GM10248 (cell line): ENCODE measurements around the gene CNOT8.
"Not testable (repeated sequence)": the region's sequence is repeated elsewhere in the genome, so short reads cannot be mapped to it uniquely, and the experiment has no call there.

ENCODE experiments used
- CTCF ChIA-PET: fragments of 300-600 bp; sonication (Branson Sonifier 250); formaldehyde crosslinking; extraction: SDS; loops from one replicate; lab custom pipeline; 2021; ENCODE audit warnings: antibody characterized with exemption; lab: Yijun Ruan, JAX
- POLR2A ChIA-PET: fragments of 350-650 bp; sonication (Branson Sonifier 250); formaldehyde crosslinking; extraction: SDS; loops from one replicate; lab custom pipeline; 2020; ENCODE audit warnings: antibody characterized with exemption; lab: Yijun Ruan, JAX
- DNase-seq: peaks from one replicate; pipeline ENCODE4 v3.0.0; 2012; ENCODE audit errors: extremely low spot score
- TF ChIP-seq, protein P1 (sequence below): IDR thresholded peaks from 2 replicates; pipeline ENCODE4 v1.5.1; 2012; ENCODE audit warnings: mild to moderate bottlenecking, low read depth; ENCODE audit errors: extremely low read depth, missing control alignments, control extremely low read depth

Gene CNOT8

DNA sequence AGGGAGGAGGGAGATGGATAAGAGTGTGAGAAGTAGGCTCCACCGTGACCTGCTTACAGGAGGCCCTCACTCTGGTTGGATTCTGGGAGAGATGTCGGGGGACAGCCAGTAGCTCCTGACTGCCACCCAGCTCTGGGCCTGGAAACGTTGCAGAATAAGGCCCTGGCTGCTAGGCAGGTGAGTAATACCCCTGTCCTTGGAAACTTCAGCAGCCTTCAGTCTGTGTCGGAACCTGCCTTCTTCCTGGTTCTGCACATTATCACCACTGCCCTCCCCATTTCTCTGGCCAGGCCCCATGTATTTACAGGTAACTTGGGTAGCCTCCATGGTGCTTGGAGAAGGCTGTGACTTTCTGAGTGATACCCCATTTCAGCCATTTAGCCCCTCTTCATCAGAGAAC, 34.8 kb upstream of the CNOT8 start:
- ChIA-PET POLR2A (no interaction called here), CTCF (interaction anchor here (1.0 to 2.1 kb wide), 2 partner anchors 18 to 173 kb away, joined by 3 to 5 read pairs; no protein-coding TSS in a partner anchor)
- TF ChIP-seq, protein P1, sequence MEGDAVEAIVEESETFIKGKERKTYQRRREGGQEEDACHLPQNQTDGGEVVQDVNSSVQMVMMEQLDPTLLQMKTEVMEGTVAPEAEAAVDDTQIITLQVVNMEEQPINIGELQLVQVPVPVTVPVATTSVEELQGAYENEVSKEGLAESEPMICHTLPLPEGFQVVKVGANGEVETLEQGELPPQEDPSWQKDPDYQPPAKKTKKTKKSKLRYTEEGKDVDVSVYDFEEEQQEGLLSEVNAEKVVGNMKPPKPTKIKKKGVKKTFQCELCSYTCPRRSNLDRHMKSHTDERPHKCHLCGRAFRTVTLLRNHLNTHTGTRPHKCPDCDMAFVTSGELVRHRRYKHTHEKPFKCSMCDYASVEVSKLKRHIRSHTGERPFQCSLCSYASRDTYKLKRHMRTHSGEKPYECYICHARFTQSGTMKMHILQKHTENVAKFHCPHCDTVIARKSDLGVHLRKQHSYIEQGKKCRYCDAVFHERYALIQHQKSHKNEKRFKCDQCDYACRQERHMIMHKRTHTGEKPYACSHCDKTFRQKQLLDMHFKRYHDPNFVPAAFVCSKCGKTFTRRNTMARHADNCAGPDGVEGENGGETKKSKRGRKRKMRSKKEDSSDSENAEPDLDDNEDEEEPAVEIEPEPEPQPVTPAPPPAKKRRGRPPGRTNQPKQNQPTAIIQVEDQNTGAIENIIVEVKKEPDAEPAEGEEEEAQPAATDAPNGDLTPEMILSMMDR, result no peak
- DNase-seq, result no peak

DNA sequence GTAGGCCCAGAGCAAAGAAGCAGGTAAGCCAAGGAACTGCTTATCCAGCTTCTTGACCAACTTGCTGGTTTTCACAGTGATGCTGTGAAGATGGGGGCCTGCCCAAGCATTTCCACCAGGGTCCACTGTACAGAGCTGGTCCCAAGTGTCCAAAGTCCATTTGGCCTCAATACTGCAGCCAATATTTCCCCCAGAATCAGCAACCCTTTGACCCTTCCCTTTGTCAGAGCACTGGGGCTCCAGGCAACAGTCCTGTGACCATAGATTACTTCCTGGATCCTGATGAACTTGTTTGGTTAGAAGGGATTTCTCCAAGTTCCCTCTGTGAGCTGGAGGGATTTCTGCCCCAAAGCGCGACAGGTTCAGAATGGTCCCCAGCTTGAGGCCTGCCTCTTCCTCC, 34.4 kb upstream of the CNOT8 start:
- POLR2A ChIA-PET, result no interaction called here
- CTCF ChIA-PET, result interaction anchor here (1.0 to 2.1 kb wide), 2 partner anchors 17 to 174 kb away, joined by 3 to 5 read pairs; no protein-coding TSS in a partner anchor

DNA sequence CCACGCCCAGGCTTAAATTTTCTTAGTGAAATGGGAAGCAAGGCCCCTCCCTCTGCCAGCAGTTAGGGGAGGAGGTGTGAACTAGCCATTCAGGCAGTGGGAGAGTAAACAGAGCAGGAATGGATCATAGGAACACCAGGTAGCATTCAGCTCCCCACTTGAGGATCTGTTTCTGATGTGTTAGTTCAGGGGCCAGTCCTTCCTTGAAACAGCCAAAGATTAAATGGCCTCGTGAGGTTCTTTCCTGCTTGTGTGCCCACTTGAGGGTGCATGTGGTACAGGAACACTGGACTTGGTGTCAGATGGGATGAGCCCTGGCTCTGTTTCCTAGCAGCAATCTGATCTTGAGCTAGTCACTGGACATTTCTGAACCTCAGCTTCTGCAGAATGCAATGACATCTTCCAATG, 29.2 kb upstream of the CNOT8 start:
- TF ChIP-seq, protein P1, result no peak
- DNase-seq, result no peak
- ChIA-PET CTCF (interaction anchor here (1.6 kb wide), 1 partner anchor 9 kb away, joined by 3 read pairs; no protein-coding TSS in a partner anchor), POLR2A (no interaction called here)

More for the DNA sequence above, 34.4 kb upstream of the CNOT8 start:
- TF ChIP-seq, protein P1, result no peak
- DNase-seq, result no peak

DNA sequence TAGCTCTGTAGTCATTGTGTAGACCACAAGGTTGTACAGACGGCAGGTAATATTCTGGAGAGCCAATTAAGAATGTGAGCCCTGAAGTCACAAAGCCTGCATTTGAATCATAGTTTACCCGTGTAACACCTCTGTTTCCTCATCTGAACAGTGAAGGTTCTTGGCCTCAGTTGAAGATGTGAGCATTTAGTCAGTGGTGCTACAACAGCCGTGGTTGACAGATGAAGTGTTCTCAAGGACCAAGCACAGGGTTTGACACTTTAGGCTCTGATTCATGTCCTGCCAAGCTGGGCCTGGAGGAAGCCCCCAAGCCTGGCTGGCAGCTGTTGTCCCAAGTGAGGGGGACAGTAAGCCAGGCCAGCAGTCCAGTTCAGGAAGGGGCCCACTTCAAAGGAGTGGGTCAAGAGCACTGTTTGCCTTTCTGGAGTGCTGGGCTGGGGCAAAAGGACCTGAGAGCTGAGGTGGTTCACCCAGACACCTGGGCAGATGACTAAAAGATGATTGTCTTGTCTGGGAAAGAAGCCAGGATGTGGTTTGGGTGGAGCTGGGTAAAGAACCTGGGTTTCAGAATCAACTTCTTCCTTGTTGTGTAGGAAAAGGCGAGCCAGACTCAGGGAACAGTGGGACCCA, 28.7 kb upstream of the CNOT8 start:
- no peak for DNase-seq
- TF ChIP-seq, protein P1, result no peak
- ChIA-PET POLR2A (no interaction called here), CTCF (interaction anchor here (1.6 kb wide), 1 partner anchor 10 kb away, joined by 3 read pairs; no protein-coding TSS in a partner anchor)

DNA sequence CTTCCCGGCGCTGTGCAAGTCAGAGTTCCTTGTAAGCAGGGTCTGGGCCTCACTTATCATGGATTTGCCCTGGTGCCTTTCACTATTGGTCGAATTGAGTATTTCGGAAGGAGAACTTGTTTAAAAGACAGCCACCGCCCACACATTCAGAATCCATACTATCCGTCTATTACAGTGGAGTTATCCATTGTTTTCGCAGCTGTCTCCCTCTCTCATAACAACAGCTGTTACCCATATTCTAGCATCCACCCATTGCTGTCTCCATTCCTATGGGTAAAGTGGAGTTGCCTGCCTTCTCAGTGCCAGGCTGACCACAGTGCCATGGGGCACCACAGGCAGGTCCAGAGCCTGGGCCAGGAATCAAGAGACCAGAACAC, 28.2 kb upstream of the CNOT8 start:
- TF ChIP-seq, protein P1, result no peak
- POLR2A ChIA-PET, result no interaction called here
- CTCF ChIA-PET, result interaction anchor here (1.6 kb wide), 1 partner anchor 10 kb away, joined by 3 read pairs; no protein-coding TSS in a partner anchor
- DNase-seq, result no peak

DNA sequence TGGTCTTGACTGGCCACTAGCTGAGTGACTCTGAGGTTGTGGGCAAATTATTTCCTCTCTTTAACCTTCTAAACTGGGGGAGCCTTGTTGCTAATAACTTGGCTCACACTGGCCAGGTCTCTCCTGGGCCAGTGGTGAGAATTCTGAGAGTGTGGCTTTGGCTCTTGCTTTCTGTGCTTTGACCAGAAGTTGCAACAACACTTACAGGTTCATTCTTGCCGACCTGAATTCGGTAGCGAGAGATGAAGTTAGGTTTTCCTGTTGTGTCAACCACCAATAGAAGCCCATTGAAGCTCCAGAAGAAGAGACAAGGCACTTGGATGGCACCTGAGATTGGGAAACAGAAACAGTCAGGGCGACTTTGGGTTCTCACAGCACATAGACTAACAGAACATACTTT, 27.8 kb upstream of the CNOT8 start:
- CTCF ChIA-PET, result no interaction called here
- no peak for DNase-seq
- POLR2A ChIA-PET, result no interaction called here
- TF ChIP-seq, protein P1, result no peak

DNA sequence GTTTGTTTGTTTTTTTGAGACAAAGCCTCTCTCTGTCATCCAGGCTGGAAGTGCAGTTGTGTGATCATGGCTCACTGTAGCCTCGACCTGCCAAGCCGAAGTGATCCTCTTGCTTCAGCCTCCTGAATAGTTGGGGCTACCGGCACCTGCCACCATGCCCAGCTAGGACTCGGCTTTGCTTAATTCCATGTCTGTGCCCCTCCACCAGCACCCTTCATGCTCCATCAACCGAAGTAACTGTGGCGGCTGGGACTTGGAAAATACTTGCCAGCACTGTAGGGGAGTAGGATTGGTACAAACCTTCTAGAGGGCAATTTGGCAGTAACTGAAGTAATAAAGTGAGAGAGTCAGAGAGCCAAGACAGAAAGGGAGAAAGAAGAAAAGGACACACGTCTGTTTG, 27.0 kb upstream of the CNOT8 start:
- CTCF ChIA-PET, result interaction anchor here (1.0 kb wide), 1 partner anchor 427 kb away, joined by 3 read pairs; no protein-coding TSS in a partner anchor
- POLR2A ChIA-PET, result no interaction called here
- DNase-seq, result no peak
- TF ChIP-seq, protein P1, result no peak

DNA sequence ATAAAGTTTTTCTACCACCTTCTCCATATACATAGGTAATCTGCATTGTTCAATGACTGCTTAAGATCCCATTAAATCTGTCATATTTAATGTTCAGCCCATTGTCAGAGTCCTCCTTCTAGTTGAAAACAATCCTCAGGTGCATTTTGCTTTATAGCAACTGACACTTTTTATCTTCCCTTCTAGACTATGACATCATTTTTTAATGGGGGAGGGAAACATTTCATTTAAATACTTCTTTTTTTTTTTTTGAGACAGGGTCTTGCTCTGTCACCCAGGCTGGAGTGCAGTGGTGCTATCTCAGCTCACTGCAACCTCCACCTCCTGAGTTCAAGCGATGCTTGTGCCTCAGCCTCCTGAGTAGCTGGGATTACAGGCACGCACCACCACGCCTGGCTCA, 25.6 kb upstream of the CNOT8 start:
- DNase-seq, POLR2A ChIA-PET, CTCF ChIA-PET: not testable (repeated sequence)
